Fibroblast of lung (primary cell): ENCODE results near the gene AS3MT. TPM values are rescaled to one million over a fixed set of nuclear protein-coding genes. Genes with fewer than 3 reads are reported as not detected.

ENCODE experiments used
- DNase-seq, 2 donors: peaks; one replicate each; pipeline versions ENCODE4 v3.0.0 to v3.0.0-alpha.2; 2010; ENCODE audit warnings: low read depth in 2 of 2
- H2AFZ ChIP-seq: 2 replicates; pipeline ENCODE4 v1.5.1; 2012; ENCODE audit warnings: low read length, control low read depth, inconsistent platforms
- H3K27ac ChIP-seq: 2 replicates; pipeline ENCODE4 v1.5.1; 2011; ENCODE audit warnings: low read length, control low read depth; ENCODE audit not compliant: insufficient read depth
- H3K27me3 ChIP-seq: 2 replicates; pipeline ENCODE4 v1.5.1; 2011; ENCODE audit warnings: mild to moderate bottlenecking, low read length; ENCODE audit not compliant: control insufficient read depth, insufficient read depth
- H3K36me3 ChIP-seq: 2 replicates; pipeline ENCODE4 v1.5.1; 2011; ENCODE audit warnings: low read length; ENCODE audit not compliant: control insufficient read depth, insufficient read depth
- H3K4me1 ChIP-seq: 2 replicates; pipeline ENCODE4 v1.5.1; 2011; ENCODE audit warnings: low read length; ENCODE audit not compliant: control insufficient read depth, insufficient read depth; ENCODE audit errors: extremely low read depth
- H3K4me2 ChIP-seq: 2 replicates; pipeline ENCODE4 v1.5.1; 2011; ENCODE audit warnings: low read length, control low read depth; ENCODE audit not compliant: insufficient read depth; ENCODE audit errors: extremely low read depth
- H3K4me3 ChIP-seq, 4 experiments: fragments of 200-600 bp in 1 of 4; sonication (generic) in 1 of 4; replicated peaks in 1 of 4; 2 replicates each; pipeline ENCODE4 v1.5.1; 2011 to 2016; ENCODE audit warnings: low read length in 4 of 4, low read depth in 3 of 4, mild to moderate bottlenecking in 3 of 4, control low read depth in 2 of 4, inconsistent platforms in 1 of 4, mixed read lengths in 1 of 4; ENCODE audit not compliant: insufficient read depth in 1 of 4; ENCODE audit errors: control extremely low read depth in 1 of 4
- H3K79me2 ChIP-seq: 2 replicates; pipeline ENCODE4 v1.5.1; 2012; ENCODE audit warnings: mild to moderate bottlenecking, low read length, inconsistent platforms; ENCODE audit not compliant: control insufficient read depth, insufficient read depth
- H3K9ac ChIP-seq: 2 replicates; pipeline ENCODE4 v1.5.1; 2011; ENCODE audit warnings: mild to moderate bottlenecking, low read length, control low read depth; ENCODE audit not compliant: insufficient read depth
- H3K9me3 ChIP-seq: 2 replicates; pipeline ENCODE4 v1.5.1; 2012; ENCODE audit warnings: low read depth, low read length; ENCODE audit not compliant: control insufficient read depth, insufficient read depth
- H4K20me1 ChIP-seq: 2 replicates; pipeline ENCODE4 v1.5.1; 2011; ENCODE audit warnings: low read length; ENCODE audit not compliant: control insufficient read depth, insufficient read depth; ENCODE audit errors: extremely low read depth
- EZH2 ChIP-seq: IDR thresholded peaks from 2 replicates; pipeline ENCODE4 v1.5.1; 2012; ENCODE audit warnings: low read length, control low read depth, mild to moderate bottlenecking; ENCODE audit errors: missing control alignments
- polyA plus RNA-seq, 2 donors: library from polyadenylated mRNA; depleted of rRNA in 1 of 2; stranded (reverse) in 1 of 2; unstranded in 1 of 2; fragments of >200 nt; gene quantifications; 2 replicates each; pipeline ENCODE4 v1.2.1, GENCODE V29; 2011 to 2012; ENCODE audit warnings: missing spikeins in 1 of 2
- total RNA-seq: library from RNA; depleted of rRNA; stranded (reverse); fragments of >200 nt; gene quantifications from 2 replicates; pipeline ENCODE4 v1.2.1, GENCODE V29; 2014
- TF ChIP-seq, protein P1 (sequence below), 2 donors: IDR thresholded peaks in 1 of 2; conservative IDR thresholded peaks in 1 of 2; 1 replicate in 1 of 2; 2 replicates in 1 of 2; pipeline ENCODE4 v1.5.1; 2011 to 2012; ENCODE audit warnings: low read length in 2 of 2, control low read depth in 1 of 2, inconsistent platforms in 1 of 2, low read depth in 1 of 2, mild to moderate bottlenecking in 1 of 2

Gene AS3MT
- total and polyA plus RNA-seq, 2 donors (not counting 1 experiment from before 2014, with no cell fraction given) = 8.1 to 11.4 TPM

DNA sequence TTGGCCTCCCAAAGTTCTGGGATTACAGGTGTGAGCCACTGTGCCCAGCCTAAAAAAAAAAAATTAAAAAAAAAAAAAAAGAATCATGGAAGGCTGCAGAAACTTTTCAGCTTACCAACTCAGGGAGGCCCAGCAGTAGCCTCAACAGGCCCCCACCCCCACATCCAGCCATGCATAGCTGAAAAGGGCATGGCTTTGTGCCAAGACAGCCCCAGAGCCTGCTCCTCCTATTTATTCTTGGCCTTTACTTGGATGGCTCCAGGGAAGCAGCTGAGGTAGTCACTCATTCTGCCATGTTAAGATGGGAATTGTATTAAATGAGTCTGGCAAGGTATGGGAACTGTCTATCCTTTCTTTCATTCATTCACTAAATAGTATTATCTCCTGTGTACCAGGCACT lies 35.1 kb downstream of the AS3MT start:
- Histone ChIP-seq H3K4me3 (no peak overlapping the region), H3K36me3 (no peaks in the 10 kb centered on the region), H4K20me1 (no peaks in the 10 kb centered on the region), H3K27ac (no peak overlapping the region), H3K79me2 (no peaks in the 10 kb centered on the region), H2AFZ (no peak overlapping the region), H3K9me3 (no peaks in the 10 kb centered on the region), H3K27me3 (no peaks in the 10 kb centered on the region), H3K9ac (no peak overlapping the region), H3K4me2 (no peak overlapping the region), H3K4me1 (no peaks in the 10 kb centered on the region)
- TF ChIP-seq EZH2 = no peak
- TF ChIP-seq, protein P1, sequence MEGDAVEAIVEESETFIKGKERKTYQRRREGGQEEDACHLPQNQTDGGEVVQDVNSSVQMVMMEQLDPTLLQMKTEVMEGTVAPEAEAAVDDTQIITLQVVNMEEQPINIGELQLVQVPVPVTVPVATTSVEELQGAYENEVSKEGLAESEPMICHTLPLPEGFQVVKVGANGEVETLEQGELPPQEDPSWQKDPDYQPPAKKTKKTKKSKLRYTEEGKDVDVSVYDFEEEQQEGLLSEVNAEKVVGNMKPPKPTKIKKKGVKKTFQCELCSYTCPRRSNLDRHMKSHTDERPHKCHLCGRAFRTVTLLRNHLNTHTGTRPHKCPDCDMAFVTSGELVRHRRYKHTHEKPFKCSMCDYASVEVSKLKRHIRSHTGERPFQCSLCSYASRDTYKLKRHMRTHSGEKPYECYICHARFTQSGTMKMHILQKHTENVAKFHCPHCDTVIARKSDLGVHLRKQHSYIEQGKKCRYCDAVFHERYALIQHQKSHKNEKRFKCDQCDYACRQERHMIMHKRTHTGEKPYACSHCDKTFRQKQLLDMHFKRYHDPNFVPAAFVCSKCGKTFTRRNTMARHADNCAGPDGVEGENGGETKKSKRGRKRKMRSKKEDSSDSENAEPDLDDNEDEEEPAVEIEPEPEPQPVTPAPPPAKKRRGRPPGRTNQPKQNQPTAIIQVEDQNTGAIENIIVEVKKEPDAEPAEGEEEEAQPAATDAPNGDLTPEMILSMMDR (conservative IDR thresholded peaks at IDR 0.05 in 1 of 2, IDR thresholded peaks at IDR 0.05 in 1 of 2; ENCODE audit: low read depth in 1 of 2, low read length in 2 of 2) = no peak
- no peak for DNase-seq

DNA sequence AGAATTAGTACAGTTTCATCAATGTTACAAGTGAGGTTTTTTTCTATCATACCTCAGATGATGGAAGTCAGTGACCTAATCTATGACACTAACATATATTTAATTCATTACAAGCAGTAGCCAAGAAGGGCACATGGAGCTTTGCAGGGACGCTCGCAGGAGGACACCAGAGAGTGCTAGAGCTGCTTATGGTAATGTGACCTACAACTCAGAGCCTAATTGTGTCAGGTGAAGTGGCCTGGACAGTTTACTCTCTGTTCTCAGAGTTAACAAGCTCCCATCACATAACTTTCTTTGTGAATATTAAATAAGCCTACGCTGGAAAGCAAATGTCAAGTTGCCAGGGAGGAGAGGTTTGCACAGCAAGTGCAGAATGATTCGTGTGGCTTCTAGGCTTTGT lies 37.2 kb downstream of the AS3MT start:
- H3K79me2 ChIP-seq = no peaks in the 10 kb centered on the region
- H3K9me3 ChIP-seq = no peaks in the 10 kb centered on the region
- no peaks in the 10 kb centered on the region for H4K20me1 ChIP-seq
- H3K9ac ChIP-seq = no peak overlapping the region
- DNase-seq = no peak
- no peak overlapping the region for H3K4me3 ChIP-seq
- H2AFZ ChIP-seq = no peak overlapping the region
- no peaks in the 10 kb centered on the region for H3K4me1 ChIP-seq
- no peaks in the 10 kb centered on the region for H3K27me3 ChIP-seq
- no peaks in the 10 kb centered on the region for H3K36me3 ChIP-seq
- H3K4me2 ChIP-seq = no peak overlapping the region
- no peak overlapping the region for H3K27ac ChIP-seq
- TF ChIP-seq, protein P1 (conservative IDR thresholded peaks at IDR 0.05 in 1 of 2, IDR thresholded peaks at IDR 0.05 in 1 of 2; ENCODE audit: low read depth in 1 of 2, low read length in 2 of 2) = no peak
- no peak for TF ChIP-seq EZH2

DNA sequence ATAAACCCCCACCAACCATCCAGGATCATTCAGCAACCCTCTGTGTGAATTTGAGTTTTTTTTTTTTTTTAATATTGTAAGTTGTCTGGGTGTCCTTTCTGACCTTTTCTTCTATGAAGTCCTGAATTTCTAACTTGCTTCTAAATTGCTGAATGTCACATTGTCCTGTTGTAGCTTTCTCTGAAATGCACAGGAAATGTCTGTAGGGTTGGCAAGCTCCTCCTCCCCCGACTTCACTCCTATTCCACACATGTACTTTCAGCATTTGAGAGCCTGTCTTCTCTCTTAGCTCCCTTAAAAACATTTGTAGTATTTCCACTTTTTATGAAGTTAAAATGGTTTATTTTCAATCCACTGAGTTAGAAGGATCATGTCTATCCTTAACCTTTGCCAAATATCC lies 45.5 kb downstream of the AS3MT start:
- no peak for DNase-seq
- Histone ChIP-seq H3K36me3 (no peaks in the 10 kb centered on the region), H3K9ac (no peak overlapping the region), H3K27ac (no peak overlapping the region), H3K4me2 (no peak overlapping the region), H3K4me3 (no peak overlapping the region), H3K9me3 (no peaks in the 10 kb centered on the region), H2AFZ (no peak overlapping the region), H3K4me1 (peaks cover 3% of the 10 kb centered on the region), H3K79me2 (no peaks in the 10 kb centered on the region), H3K27me3 (peaks cover 2% of the 10 kb centered on the region), H4K20me1 (no peaks in the 10 kb centered on the region)
- TF ChIP-seq EZH2 = no peak
- TF ChIP-seq, protein P1 (conservative IDR thresholded peaks at IDR 0.05 in 1 of 2, IDR thresholded peaks at IDR 0.05 in 1 of 2; ENCODE audit: low read depth in 1 of 2, low read length in 2 of 2) = no peak
